HCT116 (cell line): ENCODE results near the gene MACF1. TPM values are rescaled to one million over a fixed set of nuclear protein-coding genes. Genes with fewer than 3 reads are reported as not detected.

ENCODE experiments used
- ATAC-seq: fragments of 200-7000 bp; cut with Tn5 transposase; 2 replicates; pipeline ENCODE4 v1.9.1; 2020; ENCODE audit warnings: mild to moderate bottlenecking, moderate library complexity
- BruUV-seq: library from RNA; stranded (reverse); fragments of 400-500 nt; replicated peaks from 2 replicates; lab custom pipeline; 2021; lab: Mats Ljungman, UMichigan
- CTCF ChIA-PET: fragments of 300-600 bp; sonication (Branson Sonifier 250); formaldehyde crosslinking; loops from one replicate; lab custom pipeline; 2021; ENCODE audit warnings: antibody characterized with exemption; lab: Charles Lee
- POLR2A ChIA-PET: fragments of 300-600, 350-600 bp; sonication (Branson Sonifier 250); formaldehyde crosslinking; loops from one replicate; lab custom pipeline; 2021; ENCODE audit warnings: antibody characterized with exemption; lab: Charles Lee
- RAD21 ChIA-PET, 2 experiments: fragments of 300-600 bp; sonication (Branson Sonifier 250); formaldehyde crosslinking; loops; one replicate each; lab custom pipeline; 2023; ENCODE audit warnings: low total read pairs in 2 of 2; ENCODE audit not compliant: uncharacterized antibody in 2 of 2, unreplicated experiment in 2 of 2, low non-redundant PET in 1 of 2; lab: Charles Lee
- DNase-seq: peaks from one replicate; pipeline ENCODE4 v3.0.0-alpha.2; 2010; ENCODE audit warnings: low read depth, low spot score
- H2AFZ ChIP-seq: fragments of 200-600 bp; shearing (Covaris generic), sonication (generic); 2 replicates; pipeline ENCODE4 v1.6.1; 2017; ENCODE audit warnings: low read depth, mixed run types, mixed read lengths, antibody characterized with exemption, low read length; ENCODE audit not compliant: poor library complexity, severe bottlenecking
- H3K27ac ChIP-seq: 2 replicates; pipeline ENCODE4 v1.5.1; 2012; ENCODE audit warnings: low read depth, low read length
- H3K27me3 ChIP-seq: fragments of 200-600 bp; sonication (generic); 2 replicates; pipeline ENCODE4 v1.6.1; 2016; ENCODE audit warnings: mixed run types, low read length, mixed read lengths; ENCODE audit not compliant: insufficient read depth
- H3K36me3 ChIP-seq, 2 experiments: fragments of 200-500 bp in 1 of 2; fragments of 200-600 bp in 1 of 2; sonication (Bioruptor generic) in 1 of 2; sonication (generic) in 1 of 2; 2 replicates each; pipeline versions ENCODE4 v1.5.1 to v1.6.1; 2014 to 2016; ENCODE audit warnings: low read length in 2 of 2, inconsistent platforms in 1 of 2, mixed read lengths in 1 of 2, mixed run types in 1 of 2; ENCODE audit not compliant: insufficient read depth in 2 of 2, control insufficient read depth in 1 of 2
- H3K4me1 ChIP-seq, 2 experiments: fragments of 200-600 bp in 1 of 2; sonication (generic) in 1 of 2; 2 replicates each; pipeline versions ENCODE4 v1.5.1 to v1.6.1; 2012 to 2017; ENCODE audit warnings: low read length in 2 of 2, inconsistent platforms in 1 of 2, mild to moderate bottlenecking in 1 of 2, mixed read lengths in 1 of 2, mixed run types in 1 of 2, moderate library complexity in 1 of 2; ENCODE audit not compliant: insufficient read depth in 2 of 2, control insufficient read depth in 1 of 2
- H3K4me2 ChIP-seq: fragments of 200-600 bp; sonication (generic); 2 replicates; pipeline ENCODE4 v1.6.1; 2017; ENCODE audit warnings: mixed run types, low read length, mixed read lengths
- H3K4me3 ChIP-seq, 2 experiments: fragments of 200-600 bp in 1 of 2; sonication (generic) in 1 of 2; replicated peaks in 1 of 2; 2 replicates each; pipeline ENCODE4 v1.5.1; 2011 to 2016; ENCODE audit warnings: low read length in 2 of 2, control low read depth in 1 of 2, low read depth in 1 of 2, mild to moderate bottlenecking in 1 of 2, mixed read lengths in 1 of 2, mixed run types in 1 of 2
- H3K79me2 ChIP-seq: fragments of 200-600 bp; sonication (generic); 2 replicates; pipeline ENCODE4 v1.6.1; 2017; ENCODE audit warnings: mild to moderate bottlenecking, mixed run types, low read length, moderate library complexity, mixed read lengths; ENCODE audit not compliant: insufficient read depth
- H3K9ac ChIP-seq: fragments of 200-600 bp; sonication (generic); 2 replicates; pipeline ENCODE4 v1.6.1; 2016; ENCODE audit warnings: low read length, mixed read lengths
- H3K9me2 ChIP-seq: fragments of 200-600 bp; sonication (generic), shearing (Covaris generic); 2 replicates; pipeline ENCODE4 v1.6.1; 2017; ENCODE audit warnings: mixed run types, mild to moderate bottlenecking, moderate library complexity; ENCODE audit not compliant: insufficient read depth
- H3K9me3 ChIP-seq, 2 experiments: fragments of 200-500 bp in 1 of 2; fragments of 200-600 bp in 1 of 2; sonication (Bioruptor generic) in 1 of 2; sonication (generic) in 1 of 2; 2 replicates each; pipeline ENCODE4 v1.6.1; 2014 to 2017; ENCODE audit warnings: low read length in 2 of 2, mixed read lengths in 2 of 2, inconsistent platforms in 1 of 2, low read depth in 1 of 2, mild to moderate bottlenecking in 1 of 2, mixed run types in 1 of 2, moderate library complexity in 1 of 2; ENCODE audit not compliant: control insufficient read depth in 1 of 2, insufficient read depth in 1 of 2
- H4K20me1 ChIP-seq: fragments of 200-600 bp; sonication (generic), shearing (Covaris generic); 2 replicates; pipeline ENCODE4 v1.6.1; 2017; ENCODE audit warnings: mixed run types, mild to moderate bottlenecking, moderate library complexity; ENCODE audit not compliant: insufficient read depth
- CEBPB ChIP-seq: IDR thresholded peaks from 2 replicates; pipeline ENCODE4 v1.6.1; 2012; ENCODE audit warnings: low read depth
- CTCF ChIP-seq, 3 experiments: fragments of 200-600 bp in 1 of 3; sonication (generic) in 1 of 3; IDR thresholded peaks in 2 of 3; conservative IDR thresholded peaks in 1 of 3; 2 replicates each; pipeline ENCODE4 v1.5.1; 2012 to 2017; ENCODE audit warnings: low read depth in 2 of 3, low read length in 2 of 3, antibody characterized with exemption in 1 of 3, borderline replicate concordance in 1 of 3, control low read depth in 1 of 3, mild to moderate bottlenecking in 1 of 3, mixed read lengths in 1 of 3, mixed run types in 1 of 3, moderate library complexity in 1 of 3; ENCODE audit not compliant: insufficient read depth in 1 of 3
- EZH2phosphoT487 ChIP-seq: fragments of 200-600 bp; IDR thresholded peaks from 2 replicates; pipeline ENCODE4 v1.6.1; 2018; ENCODE audit warnings: antibody characterized with exemption, borderline replicate concordance
- FOSL1 ChIP-seq: IDR thresholded peaks from 2 replicates; pipeline ENCODE4 v1.6.1; 2012; ENCODE audit warnings: low read depth
- POLR2AphosphoS5 ChIP-seq: IDR thresholded peaks from 2 replicates; pipeline ENCODE4 v1.6.1; 2011; ENCODE audit warnings: mild to moderate bottlenecking, low read depth, low read length, moderate library complexity
- SIN3A ChIP-seq: IDR thresholded peaks from 2 replicates; pipeline ENCODE4 v1.6.1; 2012; ENCODE audit warnings: low read depth
- SRF ChIP-seq: IDR thresholded peaks from 2 replicates; pipeline ENCODE4 v1.6.1; 2012; ENCODE audit warnings: low read depth
- TCF7L2 ChIP-seq: IDR thresholded peaks from 2 replicates; pipeline ENCODE4 v1.7.0; 2011; ENCODE audit warnings: borderline replicate concordance, inconsistent platforms; ENCODE audit not compliant: insufficient read depth, insufficient read length; ENCODE audit errors: extremely low read depth
- YY1 ChIP-seq: IDR thresholded peaks from 2 replicates; pipeline ENCODE4 v1.6.1; 2011; ENCODE audit warnings: low read length, low read depth, moderate library complexity, mild to moderate bottlenecking; ENCODE audit not compliant: insufficient replicate concordance; ENCODE audit errors: extremely low read depth
- ZNF274 ChIP-seq: fragments of 200-500 bp; sonication (Bioruptor generic); IDR thresholded peaks from 2 replicates; pipeline ENCODE4 v1.6.1; 2014; ENCODE audit warnings: mild to moderate bottlenecking, low read depth, low read length, inconsistent platforms
- intact Hi-C: fragments of 100-400 bp; cut with micrococcal nuclease; formaldehyde crosslinking; loops from 2 replicates; pipeline ENCODE4 v1.10.0; 2022
- total RNA-seq: library from RNA; stranded (reverse); gene quantifications from one replicate; pipeline ENCODE4 v1.2.1, GENCODE V29; 2021; ENCODE audit not compliant: unreplicated experiment
- TF ChIP-seq, protein P1 (sequence below): IDR thresholded peaks from 2 replicates; pipeline ENCODE4 v1.6.1; 2012

MACF1 gene
- total RNA-seq, 1 experiment from 2014 or later: 146 TPM

GRCh38 chr1:39441797-39442196 lies 237.3 kb downstream of the MACF1 start:
- H3K9me3 ChIP-seq: no peaks in the 10 kb centered on the region
- ChIA-PET POLR2A (no interaction called here), RAD21 (no interaction called here), CTCF (no interaction called here)
- H4K20me1 ChIP-seq: no peaks in the 10 kb centered on the region
- no peak overlapping the region for H2AFZ ChIP-seq
- no peak for DNase-seq
- no peak overlapping the region for H3K4me2 ChIP-seq
- intact Hi-C loops: no loop called here
- H3K36me3 ChIP-seq: peaks cover 45 to 58% of the 10 kb centered on the region in 2 experiments; a peak in 3 of 4 replicates
- no peak overlapping the region for H3K9ac ChIP-seq
- no peak for ATAC-seq
- no peaks in the 10 kb centered on the region for H3K27me3 ChIP-seq
- BruUV-seq: no TSS peak
- H3K79me2 ChIP-seq: no peaks in the 10 kb centered on the region
- H3K9me2 ChIP-seq: no peaks in the 10 kb centered on the region
- H3K27ac ChIP-seq: no peak overlapping the region
- TF ChIP-seq CTCF (IDR thresholded peaks at IDR 0.05 in 2 of 3, conservative IDR thresholded peaks at IDR 0.05 in 1 of 3; ENCODE audit: borderline replicate concordance in 1 of 3, insufficient read depth in 1 of 3, low read depth in 2 of 3, low read length in 2 of 3) (no peak), YY1 (no peak), POLR2AphosphoS5 (no peak), SIN3A (no peak), CEBPB (no peak), SRF (no peak), ZNF274 (no peak), EZH2phosphoT487 (no peak), FOSL1 (no peak), TCF7L2 (no peak)
- TF ChIP-seq, protein P1, sequence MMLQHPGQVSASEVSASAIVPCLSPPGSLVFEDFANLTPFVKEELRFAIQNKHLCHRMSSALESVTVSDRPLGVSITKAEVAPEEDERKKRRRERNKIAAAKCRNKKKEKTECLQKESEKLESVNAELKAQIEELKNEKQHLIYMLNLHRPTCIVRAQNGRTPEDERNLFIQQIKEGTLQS: no peak
- H3K4me3 ChIP-seq: no peak overlapping the region
- no peaks in the 10 kb centered on the region for H3K4me1 ChIP-seq
